GM23338 (cell line): ENCODE measurements around the gene ALDH2. TPM values are rescaled to one million over a fixed set of nuclear protein-coding genes. Genes with fewer than 3 reads are reported as not detected.
"Not testable (repeated sequence)": the region's sequence is repeated elsewhere in the genome, so short reads cannot be mapped to it uniquely, and the experiment has no call there.

Experiments
- ATAC-seq: fragments of 200-7000 bp; cut with Tn5 transposase; 3 replicates; pipeline ENCODE4 v1.9.1; 2020
- DNase-seq: peaks from one replicate; pipeline ENCODE4 v3.0.0-alpha.2; 2015; ENCODE audit warnings: low spot score
- H2AFZ ChIP-seq: fragments of 200-600 bp; sonication (generic); 2 replicates; pipeline ENCODE4 v1.8.0; 2016; ENCODE audit warnings: antibody characterized with exemption, mild to moderate bottlenecking, moderate library complexity
- H3F3A ChIP-seq: fragments of 200-600 bp; sonication (generic); replicated peaks from 2 replicates; pipeline ENCODE4 v1.8.0; 2017; ENCODE audit warnings: antibody characterized with exemption, mixed run types, low read depth
- H3K27ac ChIP-seq: fragments of 200-600 bp; sonication (generic); 2 replicates; pipeline ENCODE4 v1.6.1; 2016; ENCODE audit warnings: low read depth
- H3K27me3 ChIP-seq: fragments of 200-600 bp; sonication (generic); 2 replicates; pipeline ENCODE4 v1.8.0; 2016; ENCODE audit warnings: mild to moderate bottlenecking, mixed run types, moderate library complexity; ENCODE audit not compliant: insufficient read depth
- H3K36me3 ChIP-seq: fragments of 200-600 bp; sonication (generic); 2 replicates; pipeline ENCODE4 v1.8.0; 2016; ENCODE audit warnings: mild to moderate bottlenecking; ENCODE audit not compliant: insufficient read depth
- H3K4me1 ChIP-seq: fragments of 200-600 bp; sonication (generic); 2 replicates; pipeline ENCODE4 v1.8.0; 2016; ENCODE audit warnings: mild to moderate bottlenecking, moderate library complexity; ENCODE audit not compliant: insufficient read depth
- H3K4me2 ChIP-seq: fragments of 200-600 bp; sonication (generic); 2 replicates; pipeline ENCODE4 v1.7.1; 2017; ENCODE audit warnings: mixed run types
- H3K4me3 ChIP-seq: fragments of 200-600 bp; sonication (generic); 2 replicates; pipeline ENCODE4 v1.6.1; 2016; ENCODE audit warnings: mixed run types
- H3K79me2 ChIP-seq: fragments of 200-600 bp; sonication (generic); replicated peaks from 2 replicates; pipeline ENCODE4 v1.8.0; 2017; ENCODE audit warnings: mild to moderate bottlenecking; ENCODE audit not compliant: insufficient read depth
- H3K9me2 ChIP-seq: fragments of 200-600 bp; sonication (generic); 2 replicates; pipeline ENCODE4 v1.8.0; 2017; ENCODE audit not compliant: insufficient read depth
- H4K20me1 ChIP-seq: fragments of 200-600 bp; sonication (generic); replicated peaks from 2 replicates; pipeline ENCODE4 v1.8.0; 2017; ENCODE audit warnings: mild to moderate bottlenecking; ENCODE audit not compliant: insufficient read depth
- H3K27ac Mint-ChIP-seq: 2 replicates; pipeline ENCODE4 v1.8.0; 2020; ENCODE audit warnings: inconsistent platforms, mild to moderate bottlenecking, moderate library complexity, mixed read lengths
- H3K27me3 Mint-ChIP-seq: 3 replicates; pipeline ENCODE4 v1.8.0; 2022; ENCODE audit warnings: low read depth, mild to moderate bottlenecking, moderate library complexity, mixed read lengths, inconsistent platforms; ENCODE audit not compliant: insufficient read depth, poor library complexity
- H3K36me3 Mint-ChIP-seq: 3 replicates; pipeline ENCODE4 v1.8.0; 2021; ENCODE audit warnings: low read depth, mild to moderate bottlenecking, inconsistent platforms, moderate library complexity, mixed read lengths
- H3K4me1 Mint-ChIP-seq: 3 replicates; pipeline ENCODE4 v1.8.0; 2020; ENCODE audit warnings: mild to moderate bottlenecking, inconsistent platforms, mixed read lengths
- H3K4me3 Mint-ChIP-seq: 3 replicates; pipeline ENCODE4 v1.8.0; 2021; ENCODE audit warnings: moderate library complexity, mild to moderate bottlenecking, inconsistent platforms, mixed read lengths
- H3K9me3 Mint-ChIP-seq: 3 replicates; pipeline ENCODE4 v1.8.0; 2020; ENCODE audit warnings: moderate library complexity, mild to moderate bottlenecking, inconsistent platforms, mixed read lengths
- CREB1 ChIP-seq: fragments of 250-450 bp; sonication (Bioruptor Pico); IDR thresholded peaks from 2 replicates; pipeline ENCODE4 v1.5.0; 2020; ENCODE audit warnings: low read depth, mild to moderate bottlenecking, moderate library complexity
- EZH2 ChIP-seq: fragments of 200-600 bp; sonication (generic); IDR thresholded peaks from one replicate; pipeline ENCODE4 v1.8.0; 2017; ENCODE audit warnings: antibody characterized with exemption, mild to moderate bottlenecking, low read depth; ENCODE audit not compliant: unreplicated experiment
- EZH2phosphoT487 ChIP-seq: fragments of 200-600 bp; sonication (generic); IDR thresholded peaks from one replicate; pipeline ENCODE4 v1.8.1; 2018; ENCODE audit warnings: antibody characterized with exemption; ENCODE audit not compliant: unreplicated experiment
- JUNB ChIP-seq: IDR thresholded peaks from one replicate; pipeline ENCODE4 v1.6.1; 2016; ENCODE audit warnings: antibody characterized with exemption; ENCODE audit not compliant: unreplicated experiment
- NANOG ChIP-seq: IDR thresholded peaks from 2 replicates; pipeline ENCODE4 v1.6.1; 2016; ENCODE audit warnings: antibody characterized with exemption, borderline replicate concordance
- POLR2AphosphoS5 ChIP-seq: IDR thresholded peaks from 2 replicates; pipeline ENCODE4 v1.6.1; 2016; ENCODE audit warnings: antibody characterized with exemption, low read depth
- REST ChIP-seq: IDR thresholded peaks from one replicate; pipeline ENCODE4 v1.6.1; 2018; ENCODE audit warnings: antibody characterized with exemption; ENCODE audit not compliant: unreplicated experiment
- STAT1 ChIP-seq: IDR thresholded peaks from one replicate; pipeline ENCODE4 v1.6.1; 2016; ENCODE audit warnings: antibody characterized with exemption; ENCODE audit not compliant: unreplicated experiment
- ZNF114 ChIP-seq: fragments of 250-450 bp; sonication (Bioruptor Pico); IDR thresholded peaks from 2 replicates; pipeline ENCODE4 v1.5.0; 2020; ENCODE audit warnings: mild to moderate bottlenecking, moderate library complexity
- ZNF331 ChIP-seq: fragments of 250-450 bp; sonication (Bioruptor Pico); IDR thresholded peaks from 2 replicates; pipeline ENCODE4 v1.5.0; 2020; ENCODE audit warnings: low read depth, mild to moderate bottlenecking, moderate library complexity
- polyA plus RNA-seq: library from polyadenylated mRNA; unstranded; fragments of >200 nt; fragmentation: Nextera tagmentation; extraction: Ambion mirVana; gene quantifications from 2 replicates; pipeline ENCODE4 v1.2.1, GENCODE V29; 2016
- total RNA-seq: library from RNA; depleted of rRNA; stranded (reverse); fragments of >200 nt; shearing (Covaris generic); gene quantifications from 2 replicates; pipeline ENCODE4 v1.2.3, GENCODE V29; 2014
- TF ChIP-seq, protein P1 (sequence below): IDR thresholded peaks from 2 replicates; pipeline ENCODE4 v1.6.1; 2016; ENCODE audit warnings: antibody characterized with exemption
- TF ChIP-seq, protein P2 (sequence below), 2 experiments: fragments of 200-600 bp in 1 of 2; sonication (generic) in 1 of 2; conservative IDR thresholded peaks; 2 replicates each; pipeline versions ENCODE4 v1.5.1 to v1.6.1; 2016 to 2017; ENCODE audit warnings: antibody characterized with exemption in 2 of 2, low read depth in 2 of 2, mild to moderate bottlenecking in 2 of 2, moderate library complexity in 1 of 2

The ALDH2 gene
- total and polyA plus RNA-seq, 2 experiments from 2014 or later: 14.9 to 50.5 TPM

DNA sequence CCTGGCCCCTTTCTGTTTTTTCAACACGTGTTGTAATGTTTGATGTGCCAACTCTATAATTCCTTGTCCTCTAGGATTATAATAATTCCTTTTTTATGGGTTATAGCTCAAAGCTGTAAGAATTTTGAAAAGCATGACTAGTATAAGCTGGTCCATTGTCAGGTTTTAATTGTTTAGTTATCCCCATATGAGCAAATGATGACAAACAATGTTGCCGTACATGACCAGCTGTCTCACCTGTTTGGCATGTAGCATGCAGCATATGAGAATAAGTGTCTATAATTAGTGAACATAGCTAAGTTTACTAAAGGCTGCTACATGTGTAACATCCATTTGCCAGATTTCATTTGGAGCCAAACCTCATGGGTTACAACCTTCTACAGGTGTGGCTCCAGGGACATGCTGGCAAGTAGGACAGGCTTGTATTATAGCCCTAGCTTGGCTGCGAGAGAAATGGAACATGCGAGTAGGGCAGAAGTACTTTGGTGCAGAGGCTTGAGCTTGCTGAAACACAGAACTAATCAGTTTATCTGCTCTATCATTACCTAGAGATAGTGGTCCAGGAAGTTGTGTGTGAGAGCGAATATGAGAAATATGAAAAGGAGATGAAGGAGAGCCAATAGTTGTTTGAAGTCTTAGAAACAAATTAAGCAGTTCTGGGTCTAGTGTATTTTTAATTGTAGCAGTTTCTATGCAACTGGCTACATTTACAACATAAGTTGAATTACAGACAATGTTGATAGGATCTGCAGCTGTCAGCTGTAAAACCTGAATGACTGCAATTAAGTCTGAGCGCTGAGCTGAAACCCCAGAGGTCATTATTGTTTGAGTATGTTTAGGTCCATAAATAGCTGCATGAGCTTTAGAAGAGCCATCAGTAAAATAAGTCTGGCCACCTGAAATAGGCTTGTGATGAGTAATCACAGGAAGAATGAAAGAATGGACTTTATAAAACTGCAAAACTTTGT lies 52.7 kb downstream of the ALDH2 start (continued):
- TF ChIP-seq, protein P1, sequence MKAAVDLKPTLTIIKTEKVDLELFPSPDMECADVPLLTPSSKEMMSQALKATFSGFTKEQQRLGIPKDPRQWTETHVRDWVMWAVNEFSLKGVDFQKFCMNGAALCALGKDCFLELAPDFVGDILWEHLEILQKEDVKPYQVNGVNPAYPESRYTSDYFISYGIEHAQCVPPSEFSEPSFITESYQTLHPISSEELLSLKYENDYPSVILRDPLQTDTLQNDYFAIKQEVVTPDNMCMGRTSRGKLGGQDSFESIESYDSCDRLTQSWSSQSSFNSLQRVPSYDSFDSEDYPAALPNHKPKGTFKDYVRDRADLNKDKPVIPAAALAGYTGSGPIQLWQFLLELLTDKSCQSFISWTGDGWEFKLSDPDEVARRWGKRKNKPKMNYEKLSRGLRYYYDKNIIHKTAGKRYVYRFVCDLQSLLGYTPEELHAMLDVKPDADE: no peak
- TF ChIP-seq ZNF331 (CRISPR knock-in tag) (no peak), JUNB (no peak), ZNF114 (no peak), POLR2AphosphoS5 (no peak), STAT1 (no peak)

DNA sequence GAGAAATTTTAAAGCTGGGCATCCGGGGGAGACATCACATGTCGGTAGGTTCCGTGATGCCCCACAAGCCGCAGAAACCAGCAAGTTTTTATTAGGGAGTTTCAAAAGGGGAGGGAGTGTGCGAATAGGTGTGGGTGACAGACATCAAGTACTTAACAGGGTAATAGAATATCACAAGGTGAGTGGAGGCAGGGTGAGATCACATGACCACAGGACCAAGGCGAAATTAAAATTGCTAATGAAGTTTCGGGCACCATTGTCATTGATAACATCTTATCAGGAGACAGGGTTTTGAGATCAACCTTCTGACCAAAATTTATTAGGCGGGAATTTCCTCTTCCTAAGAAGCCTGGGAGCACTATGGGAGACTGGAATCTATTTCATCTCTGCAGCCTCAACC lies 54.1 kb downstream of the ALDH2 start:
- H3K9me2 ChIP-seq, ATAC-seq, H3K27ac Mint-ChIP-seq, H3F3A ChIP-seq, H4K20me1 ChIP-seq, H3K36me3 Mint-ChIP-seq, H2AFZ ChIP-seq, H3K4me3 ChIP-seq, H3K27ac ChIP-seq, H3K27me3 Mint-ChIP-seq, H3K27me3 ChIP-seq, DNase-seq, H3K9me3 Mint-ChIP-seq, H3K4me1 ChIP-seq, H3K4me2 ChIP-seq, H3K36me3 ChIP-seq, H3K79me2 ChIP-seq: not testable (repeated sequence)
- peak overlapping the region; percentile 27; the same call in 2 of the 3 replicates for H3K4me3 Mint-ChIP-seq
- H3K4me1 Mint-ChIP-seq: peaks cover 40% of the 10 kb centered on the region

GRCh38 chr12:111822886-111823285 lies 56.2 kb downstream of the ALDH2 start:
- no peak for DNase-seq
- Histone ChIP-seq H3K4me3 (no peak overlapping the region), H3K27me3 (no peaks in the 10 kb centered on the region), H3K27ac (no peak overlapping the region), H3F3A (no peaks in the 10 kb centered on the region), H3K4me2 (no peak overlapping the region), H3K36me3 (no peaks in the 10 kb centered on the region), H3K9me2 (no peaks in the 10 kb centered on the region), H2AFZ (no peak overlapping the region), H4K20me1 (no peaks in the 10 kb centered on the region), H3K79me2 (no peaks in the 10 kb centered on the region), H3K4me1 (no peaks in the 10 kb centered on the region; the same call in 1 of the 2 replicates)
- Mint-ChIP-seq H3K36me3 (no peaks in the 10 kb centered on the region), H3K27ac (no peak overlapping the region), H3K27me3 (peaks cover 6% of the 10 kb centered on the region), H3K9me3 (peaks cover 8% of the 10 kb centered on the region; the same call in 2 of the 3 replicates), H3K4me1 (peaks cover 40% of the 10 kb centered on the region), H3K4me3 (no peak overlapping the region)
- no peak for ATAC-seq
- TF ChIP-seq CREB1 (CRISPR knock-in tag): no peak
- no peak for TF ChIP-seq REST
- no peak for TF ChIP-seq NANOG
- no peak for TF ChIP-seq JUNB
- no peak for TF ChIP-seq STAT1
- TF ChIP-seq, protein P1: no peak
- TF ChIP-seq ZNF114: no peak
- TF ChIP-seq EZH2: no peak
- TF ChIP-seq, protein P2, sequence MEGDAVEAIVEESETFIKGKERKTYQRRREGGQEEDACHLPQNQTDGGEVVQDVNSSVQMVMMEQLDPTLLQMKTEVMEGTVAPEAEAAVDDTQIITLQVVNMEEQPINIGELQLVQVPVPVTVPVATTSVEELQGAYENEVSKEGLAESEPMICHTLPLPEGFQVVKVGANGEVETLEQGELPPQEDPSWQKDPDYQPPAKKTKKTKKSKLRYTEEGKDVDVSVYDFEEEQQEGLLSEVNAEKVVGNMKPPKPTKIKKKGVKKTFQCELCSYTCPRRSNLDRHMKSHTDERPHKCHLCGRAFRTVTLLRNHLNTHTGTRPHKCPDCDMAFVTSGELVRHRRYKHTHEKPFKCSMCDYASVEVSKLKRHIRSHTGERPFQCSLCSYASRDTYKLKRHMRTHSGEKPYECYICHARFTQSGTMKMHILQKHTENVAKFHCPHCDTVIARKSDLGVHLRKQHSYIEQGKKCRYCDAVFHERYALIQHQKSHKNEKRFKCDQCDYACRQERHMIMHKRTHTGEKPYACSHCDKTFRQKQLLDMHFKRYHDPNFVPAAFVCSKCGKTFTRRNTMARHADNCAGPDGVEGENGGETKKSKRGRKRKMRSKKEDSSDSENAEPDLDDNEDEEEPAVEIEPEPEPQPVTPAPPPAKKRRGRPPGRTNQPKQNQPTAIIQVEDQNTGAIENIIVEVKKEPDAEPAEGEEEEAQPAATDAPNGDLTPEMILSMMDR (conservative IDR thresholded peaks at IDR 0.05; ENCODE audit: low read depth in 2 of 2): no peak
- TF ChIP-seq EZH2phosphoT487: no peak
- no peak for TF ChIP-seq ZNF331 (CRISPR knock-in tag)
